ENCODE data around the gene KLHL10. TPM values are rescaled to one million over a fixed set of nuclear protein-coding genes. Genes with fewer than 3 reads are reported as not detected.

The KLHL10 gene
- not detected for total RNA-seq

DNA sequence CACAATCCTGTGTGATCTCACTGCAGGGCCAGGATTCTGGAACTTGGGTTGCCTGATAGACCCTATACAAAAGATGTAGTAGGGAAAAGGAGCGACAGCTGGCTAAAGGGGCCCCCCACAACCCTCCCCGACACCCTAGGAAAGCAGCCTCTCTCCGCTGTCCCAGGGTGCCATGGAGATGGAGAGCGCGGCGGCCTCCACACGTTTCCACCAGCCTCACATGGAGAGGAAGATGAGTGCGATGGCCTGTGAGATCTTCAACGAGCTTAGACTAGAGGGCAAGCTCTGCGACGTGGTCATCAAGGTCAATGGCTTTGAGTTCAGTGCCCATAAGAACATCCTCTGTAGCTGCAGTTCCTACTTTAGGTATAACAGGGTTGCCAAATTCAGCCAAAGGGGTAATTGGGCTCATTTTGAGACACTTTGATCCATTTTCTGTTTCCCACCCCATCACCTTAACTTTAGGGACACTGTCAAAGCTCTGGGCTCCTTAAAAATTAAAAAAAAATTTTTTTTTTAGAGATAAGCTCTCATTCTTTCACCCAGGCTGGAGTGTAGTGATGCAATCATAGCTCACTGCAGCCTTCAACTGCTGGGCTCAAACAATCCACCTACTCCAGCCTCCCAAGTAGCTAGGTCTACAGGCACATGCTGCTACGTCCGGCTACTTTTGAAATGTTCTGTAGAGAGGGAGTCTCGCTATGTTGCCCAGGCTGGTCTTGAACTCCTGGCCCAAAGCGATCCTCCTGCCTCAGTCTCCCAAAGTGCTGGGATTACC, at the start of gene KLHL10:
TSS of gene KLHL10 (plus strand) at position 65 of the 778 bp plus-strand sequence. CDS start at position 173, 108 bp downstream.
- ATAC-seq (no peak), DNase-seq (ENCODE audit: low spot score) (no peak)
- intact Hi-C loops (cut with DNase I): no loop called here

- ATAC-seq: peak; percentile 46
- intact Hi-C loops (cut with DNase I): no loop called here
- no peak for DNase-seq (ENCODE audit: low spot score)
Measured at GRCh38 chr17:41792845-41793783, 44.5 kb upstream of the KLHL10 start.

DNA sequence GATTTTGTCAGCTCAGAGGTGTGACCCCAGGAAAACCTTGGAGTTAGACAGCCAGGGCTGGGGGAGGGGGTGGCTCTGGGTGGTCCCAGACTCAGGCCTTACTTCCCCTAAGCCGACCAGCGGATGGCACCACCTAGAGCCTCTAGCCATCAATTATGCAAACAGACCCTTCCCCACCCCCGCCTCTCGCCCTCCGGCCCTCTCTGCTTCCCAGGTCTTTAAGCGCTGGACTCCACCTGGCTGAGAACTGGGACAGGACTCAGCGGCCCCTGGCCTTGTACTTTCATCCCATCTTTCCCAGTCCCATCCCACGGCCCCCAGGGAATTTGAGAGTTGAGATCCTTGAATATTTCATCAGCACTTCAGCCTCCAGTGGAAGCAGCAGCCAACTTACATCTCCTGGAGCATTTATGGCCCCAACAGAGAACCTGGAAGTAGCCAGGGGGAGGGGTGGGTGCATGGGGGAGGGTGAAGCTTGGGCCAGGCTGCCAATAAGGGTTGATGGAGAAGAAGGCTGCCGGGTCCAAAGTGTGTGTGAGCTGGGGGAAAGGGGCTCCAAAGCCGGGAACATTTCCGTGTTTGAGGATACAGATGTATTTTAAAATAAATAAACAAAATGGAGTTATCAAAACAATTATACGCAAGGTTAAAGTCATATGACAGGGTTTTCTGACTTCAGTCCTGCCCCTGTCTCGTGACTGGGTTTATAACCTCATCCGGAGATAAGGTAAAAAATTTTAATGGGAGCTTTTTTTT, 43.7 kb upstream of the KLHL10 start:
- no peak for DNase-seq (ENCODE audit: low spot score)
- ATAC-seq: peak; percentile 3
- intact Hi-C loops (cut with DNase I): no loop called here

DNA sequence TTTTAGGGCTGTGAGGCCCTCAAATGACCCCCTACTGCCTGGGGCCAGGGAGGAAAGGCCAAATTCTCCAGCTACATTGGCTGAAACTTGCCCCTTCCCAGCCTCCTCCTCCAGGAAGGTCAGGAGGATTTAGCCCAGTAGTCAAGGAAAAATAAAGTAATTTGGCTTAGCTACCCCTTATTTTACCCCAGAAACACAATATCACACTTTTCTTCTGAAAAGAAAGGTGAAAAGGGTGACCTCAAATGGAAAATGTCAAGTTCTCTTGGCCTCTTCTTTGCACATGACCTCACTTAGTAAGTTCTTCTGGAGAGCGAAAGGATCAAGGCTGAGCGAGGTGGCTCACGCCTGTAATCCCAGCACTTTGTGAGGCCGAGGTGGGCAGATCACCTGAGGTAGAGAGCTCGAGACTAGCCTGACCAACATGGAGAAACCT, 43.1 kb upstream of the KLHL10 start:
- ATAC-seq (no peak), DNase-seq (ENCODE audit: low spot score) (no peak)
- intact Hi-C loops (cut with DNase I): no loop called here

GRCh38 chr17:41796121-41796895, 41.3 kb upstream of the KLHL10 start:
- DNase-seq (ENCODE audit: low spot score) (no peak), ATAC-seq (no peak)

GRCh38 chr17:41797377-41797776, 40.2 kb upstream of the KLHL10 start:
- no peak for ATAC-seq
- intact Hi-C loops (cut with DNase I): no loop called here
- no peak for DNase-seq (ENCODE audit: low spot score)

More at GRCh38 chr17:41796121-41796895, 41.3 kb upstream of the KLHL10 start:
- intact Hi-C loops (cut with DNase I): no loop called here

GRCh38 chr17:41799366-41799765, 38.3 kb upstream of the KLHL10 start:
- intact Hi-C loops (cut with DNase I): no loop called here
- DNase-seq (ENCODE audit: low spot score): no peak
- ATAC-seq: no peak

DNA sequence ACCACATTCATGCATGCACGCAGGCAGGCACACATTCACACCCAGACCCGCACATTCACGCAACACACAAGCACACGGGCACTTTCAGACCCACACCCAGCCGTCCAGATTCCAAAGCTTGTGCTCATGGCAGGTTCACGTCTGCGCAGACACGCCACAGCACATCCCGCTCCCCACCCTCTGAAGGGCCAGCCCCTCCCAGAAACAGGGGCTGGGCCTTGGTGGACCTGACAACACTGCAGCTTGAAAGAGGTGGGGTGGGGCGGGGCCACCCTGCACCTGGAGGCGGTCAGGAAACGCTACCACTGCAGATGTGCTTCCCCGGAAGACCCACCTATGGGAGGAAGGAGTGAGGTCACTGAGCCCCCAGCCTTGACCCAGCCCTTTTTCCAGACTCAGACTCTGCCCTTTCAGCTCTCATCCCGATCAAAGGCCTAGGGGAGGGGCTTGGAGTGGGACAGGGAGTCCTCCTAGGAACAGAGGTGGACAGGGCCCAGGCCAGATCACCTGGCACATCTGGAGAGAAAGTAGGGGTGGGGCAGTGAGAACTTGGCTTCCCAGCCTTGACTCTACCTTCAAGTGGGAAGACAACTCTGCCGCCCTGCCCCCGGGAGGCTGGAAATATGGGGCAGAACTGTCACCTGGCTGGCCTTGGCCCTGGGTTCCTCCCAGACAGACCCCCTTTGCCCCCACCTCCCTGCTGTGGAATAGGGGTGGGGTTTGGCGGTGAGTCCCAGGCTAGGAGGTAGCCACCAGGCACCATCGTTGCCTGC, 36.8 kb upstream of the KLHL10 start:
- ATAC-seq: peak; percentile 49

DNA sequence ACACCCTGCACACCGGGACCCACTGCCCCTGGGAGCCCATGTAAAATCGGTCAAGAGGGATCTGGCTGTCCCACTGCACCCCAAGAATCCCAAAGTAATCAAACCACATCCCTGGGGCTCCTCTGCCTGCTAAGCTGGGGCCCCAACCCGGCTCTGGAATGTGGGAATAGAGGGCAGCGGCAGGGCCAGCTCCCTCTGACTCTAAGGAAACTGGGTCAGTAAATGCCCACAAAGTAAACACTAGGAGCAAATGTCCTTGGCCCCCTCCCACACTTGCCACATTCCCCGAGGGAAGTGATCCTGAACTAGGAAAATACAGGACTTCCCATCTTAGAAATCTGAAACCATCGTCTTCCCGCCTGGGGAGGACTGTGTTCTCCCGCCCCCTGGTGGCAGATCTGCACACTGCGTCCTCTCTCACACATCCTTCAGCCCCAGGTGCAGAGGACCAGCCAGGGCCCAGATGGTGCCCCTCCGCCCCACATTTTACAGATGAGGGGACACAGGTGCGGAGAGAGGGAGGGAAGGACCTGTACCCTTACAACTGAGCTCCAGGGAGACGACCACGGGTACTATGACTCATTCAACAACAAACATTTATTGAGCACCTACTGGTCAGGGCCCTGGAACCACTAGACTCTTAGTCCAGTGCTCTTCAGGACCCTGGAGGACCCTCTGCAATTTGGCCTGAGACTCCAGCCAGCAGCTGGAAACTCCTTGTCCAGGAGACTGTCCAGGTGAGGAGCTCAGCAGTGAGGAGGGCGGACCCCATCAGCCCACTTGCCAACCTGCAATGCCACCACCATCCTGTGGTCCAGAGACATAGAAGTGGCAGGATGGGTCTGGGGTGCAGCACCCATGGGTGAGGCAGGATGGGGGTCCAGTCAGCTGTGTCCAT, 36.0 kb upstream of the KLHL10 start:
- ATAC-seq (peak; percentile 91), DNase-seq (ENCODE audit: low spot score) (peak; percentile 91)
- intact Hi-C loops (cut with DNase I): loop anchor here (2.0 kb wide), 1 partner anchor 65 kb away; no protein-coding TSS in a partner anchor

More for the DNA sequence above, 36.8 kb upstream of the KLHL10 start:
- intact Hi-C loops (cut with DNase I): loop anchor here (2.0 kb wide), 1 partner anchor 64 kb away; no protein-coding TSS in a partner anchor
- no peak for DNase-seq (ENCODE audit: low spot score)

DNA sequence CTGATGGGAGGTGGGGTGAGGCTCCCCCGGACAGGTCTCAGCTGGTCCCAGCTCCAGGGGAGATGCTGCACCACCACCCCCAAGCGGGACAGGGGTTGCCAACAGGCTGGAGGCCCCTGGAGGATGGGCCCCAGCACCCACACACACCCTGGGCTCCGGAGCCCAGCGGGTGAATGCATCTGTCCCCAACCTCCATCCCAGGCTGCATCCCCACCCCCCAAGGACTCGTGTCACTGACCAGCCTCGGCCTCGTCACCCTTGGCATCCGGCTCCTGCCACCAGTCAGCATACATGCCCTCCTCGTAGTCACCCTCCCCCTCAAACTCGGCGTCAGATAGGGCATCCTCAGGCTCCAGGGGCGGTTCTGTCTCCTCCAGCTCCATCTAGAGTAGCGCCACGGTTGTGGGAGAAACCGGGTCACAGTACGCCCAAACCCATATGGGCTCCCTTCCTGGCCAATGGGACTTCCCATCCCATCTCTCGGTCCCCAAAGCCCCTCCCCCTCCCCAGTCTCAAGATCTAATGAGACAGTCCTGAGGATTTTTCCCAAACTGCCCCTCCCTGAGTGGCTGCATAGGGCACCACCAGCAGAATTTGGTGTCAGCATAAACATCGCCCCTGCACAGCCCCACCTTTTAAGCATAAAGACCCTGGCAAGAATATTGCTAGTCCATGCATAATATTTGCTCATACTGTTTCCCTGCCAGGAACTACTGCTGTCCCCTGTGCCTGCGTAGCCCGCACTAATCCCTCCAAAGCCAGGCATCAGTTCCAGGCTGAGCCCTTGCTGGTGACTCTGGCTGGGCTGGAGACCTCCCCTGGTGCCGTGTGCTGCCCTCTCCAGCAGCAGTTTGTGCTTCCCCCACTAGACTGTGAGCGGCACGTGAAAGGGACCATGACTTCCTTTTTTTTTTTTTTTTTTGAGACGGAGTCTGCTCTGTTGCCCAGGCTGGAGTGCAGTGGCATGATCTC, 34.3 kb upstream of the KLHL10 start:
- ATAC-seq: no peak
- intact Hi-C loops (cut with DNase I): no loop called here
- no peak for DNase-seq (ENCODE audit: low spot score)

GRCh38 chr17:41806685-41807445, 30.8 kb upstream of the KLHL10 start:
- ATAC-seq (no peak), DNase-seq (ENCODE audit: low spot score) (no peak)
- intact Hi-C loops (cut with DNase I): no loop called here

DNA sequence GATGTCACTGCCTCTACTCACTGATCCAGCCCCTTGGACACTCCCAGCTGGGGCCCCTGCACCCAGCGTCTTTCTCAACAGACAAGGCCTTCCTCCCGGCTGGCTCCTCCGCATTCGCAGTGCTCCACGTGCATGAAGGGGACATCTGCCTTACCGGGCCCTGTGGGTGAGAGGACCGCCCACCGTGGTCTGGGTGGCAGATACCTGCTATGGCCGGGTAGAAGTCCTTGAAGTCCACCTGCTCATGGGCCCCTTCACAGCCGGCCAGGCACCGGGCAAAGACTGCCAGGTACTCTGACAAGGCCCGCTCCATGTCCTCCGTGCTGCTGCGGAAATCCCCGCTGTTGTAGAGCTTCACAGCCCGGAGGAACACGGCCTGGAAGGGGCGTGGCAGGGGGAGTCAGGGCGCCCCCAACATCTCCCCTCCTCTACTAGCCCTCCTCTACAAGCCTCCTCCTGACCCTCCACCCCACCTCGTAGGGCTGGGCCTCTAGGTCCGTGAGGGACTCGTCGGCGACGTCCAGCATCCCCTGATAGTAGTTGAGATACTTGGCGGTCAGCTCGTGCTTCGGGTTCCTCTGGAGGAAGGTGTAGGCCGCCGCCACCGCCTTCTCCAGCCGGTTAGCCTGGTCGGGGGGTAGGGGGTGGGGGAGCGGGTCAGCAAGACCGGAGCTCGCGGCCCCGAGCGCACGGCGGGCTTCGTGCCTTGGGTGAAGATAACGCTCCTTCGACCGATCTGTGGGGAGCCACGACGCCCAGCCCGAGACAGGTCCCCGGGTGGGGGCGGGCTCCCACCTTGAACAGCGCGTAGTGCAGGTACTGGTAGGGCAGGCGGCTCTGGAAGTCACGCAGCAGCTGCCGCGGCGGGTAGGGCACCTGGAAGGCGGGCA, 26.7 kb upstream of the KLHL10 start:
- no peak for ATAC-seq
- intact Hi-C loops (cut with DNase I): no loop called here

GRCh38 chr17:41811549-41812380, 25.9 kb upstream of the KLHL10 start, which contains the start of gene P3H4:
Gene P3H4 (minus strand): TSS chr17:41811949. CDS start chr17:41811915, 34 bp downstream.
- intact Hi-C loops (cut with DNase I): no loop called here
- DNase-seq (ENCODE audit: low spot score) (peak; percentile 85), ATAC-seq (peak; percentile 83)

More for the DNA sequence above, 26.7 kb upstream of the KLHL10 start:
- no peak for DNase-seq (ENCODE audit: low spot score)

Data from sciatic nerve (tissue), 2 donors.